Measurements from ENCODE around the gene NCOR1. TPM values are rescaled to one million over a fixed set of nuclear protein-coding genes. Genes with fewer than 3 reads are reported as not detected.

NCOR1 gene
- total and polyA plus RNA-seq, 2 experiments from 2014 or later: 102 to 132 TPM

GRCh38 chr17:16251043-16251442 lies 35.7 kb upstream of the NCOR1 start:
- Mint-ChIP-seq H3K27me3 (ENCODE audit: insufficient read depth, low read depth, poor library complexity) (peaks cover 1% of the 10 kb centered on the region), H3K4me1 (peaks cover 13% of the 10 kb centered on the region), H3K27ac (no peak overlapping the region), H3K36me3 (ENCODE audit: low read depth) (peaks cover 10% of the 10 kb centered on the region; the same call in 2 of the 3 replicates), H3K9me3 (no peaks in the 10 kb centered on the region; the same call in 2 of the 3 replicates), H3K4me3 (no peak overlapping the region)
- TF ChIP-seq ZNF114 (CRISPR knock-in tag; IDR thresholded peaks at IDR 0.05): no peak
- Histone ChIP-seq H3K9me2 (ENCODE audit: insufficient read depth) (no peaks in the 10 kb centered on the region), H3K4me1 (ENCODE audit: insufficient read depth) (peaks cover 9% of the 10 kb centered on the region), H2AFZ (no peak overlapping the region), H4K20me1 (replicated peaks; ENCODE audit: insufficient read depth) (peaks cover 10% of the 10 kb centered on the region), H3K79me2 (replicated peaks; ENCODE audit: insufficient read depth) (0 out of 2 replicates have a peak, but pooled peaks cover 3% of the 10 kb centered on the region), H3K36me3 (ENCODE audit: insufficient read depth) (no peaks in the 10 kb centered on the region), H3K4me2 (no peak overlapping the region), H3K27me3 (ENCODE audit: insufficient read depth) (no peaks in the 10 kb centered on the region), H3K27ac (ENCODE audit: low read depth) (no peak overlapping the region), H3K4me3 (no peak overlapping the region), H3F3A (replicated peaks; ENCODE audit: low read depth) (no peaks in the 10 kb centered on the region)
- ATAC-seq (no peak), DNase-seq (ENCODE audit: low spot score) (no peak)

DNA sequence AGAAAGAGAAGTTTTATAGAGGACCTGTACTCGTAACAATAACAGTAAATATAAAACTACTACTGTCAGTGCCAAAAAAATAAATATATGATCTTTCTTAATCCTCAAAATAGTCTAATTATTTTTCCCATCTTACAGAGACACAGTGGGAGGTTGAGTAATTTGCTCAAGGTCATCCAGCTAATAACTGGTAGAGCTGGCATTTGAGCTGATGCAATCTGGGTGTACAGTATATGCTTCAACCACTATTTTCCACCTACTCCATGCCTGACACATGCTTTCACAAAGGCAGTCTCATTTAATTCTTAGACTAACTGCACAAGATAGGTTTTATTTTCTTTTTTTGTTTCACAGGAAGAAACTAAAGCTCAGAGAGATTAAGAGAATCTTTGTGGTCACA lies 35.3 kb upstream of the NCOR1 start:
- Histone ChIP-seq H3K27ac (ENCODE audit: low read depth) (no peak overlapping the region), H3K4me2 (no peak overlapping the region), H3K27me3 (ENCODE audit: insufficient read depth) (no peaks in the 10 kb centered on the region), H3K79me2 (replicated peaks; ENCODE audit: insufficient read depth) (0 out of 2 replicates have a peak, but pooled peaks cover 3% of the 10 kb centered on the region), H3K36me3 (ENCODE audit: insufficient read depth) (no peaks in the 10 kb centered on the region), H3K4me1 (ENCODE audit: insufficient read depth) (peaks cover 9% of the 10 kb centered on the region), H3K9me2 (ENCODE audit: insufficient read depth) (no peaks in the 10 kb centered on the region), H4K20me1 (replicated peaks; ENCODE audit: insufficient read depth) (peaks cover 10% of the 10 kb centered on the region), H3K4me3 (no peak overlapping the region), H3F3A (replicated peaks; ENCODE audit: low read depth) (no peaks in the 10 kb centered on the region), H2AFZ (no peak overlapping the region)
- H3K9me3 Mint-ChIP-seq: no peaks in the 10 kb centered on the region; the same call in 2 of the 3 replicates
- ATAC-seq: no peak
- peaks cover 10% of the 10 kb centered on the region; the same call in 2 of the 3 replicates for H3K36me3 Mint-ChIP-seq (ENCODE audit: low read depth)
- DNase-seq (ENCODE audit: low spot score): no peak
- H3K4me1 Mint-ChIP-seq: peaks cover 9% of the 10 kb centered on the region
- no peaks in the 10 kb centered on the region for H3K27me3 Mint-ChIP-seq (ENCODE audit: insufficient read depth, low read depth, poor library complexity)
- no peak overlapping the region for H3K27ac Mint-ChIP-seq
- H3K4me3 Mint-ChIP-seq: no peak overlapping the region
- no peak for TF ChIP-seq STAT1 (IDR thresholded peaks at IDR 0.05; ENCODE audit: unreplicated experiment)
- no peak for TF ChIP-seq ZNF331 (CRISPR knock-in tag; IDR thresholded peaks at IDR 0.05; ENCODE audit: low read depth)
- TF ChIP-seq ETS1 (IDR thresholded peaks at IDR 0.05): no peak
- TF ChIP-seq, protein P1, sequence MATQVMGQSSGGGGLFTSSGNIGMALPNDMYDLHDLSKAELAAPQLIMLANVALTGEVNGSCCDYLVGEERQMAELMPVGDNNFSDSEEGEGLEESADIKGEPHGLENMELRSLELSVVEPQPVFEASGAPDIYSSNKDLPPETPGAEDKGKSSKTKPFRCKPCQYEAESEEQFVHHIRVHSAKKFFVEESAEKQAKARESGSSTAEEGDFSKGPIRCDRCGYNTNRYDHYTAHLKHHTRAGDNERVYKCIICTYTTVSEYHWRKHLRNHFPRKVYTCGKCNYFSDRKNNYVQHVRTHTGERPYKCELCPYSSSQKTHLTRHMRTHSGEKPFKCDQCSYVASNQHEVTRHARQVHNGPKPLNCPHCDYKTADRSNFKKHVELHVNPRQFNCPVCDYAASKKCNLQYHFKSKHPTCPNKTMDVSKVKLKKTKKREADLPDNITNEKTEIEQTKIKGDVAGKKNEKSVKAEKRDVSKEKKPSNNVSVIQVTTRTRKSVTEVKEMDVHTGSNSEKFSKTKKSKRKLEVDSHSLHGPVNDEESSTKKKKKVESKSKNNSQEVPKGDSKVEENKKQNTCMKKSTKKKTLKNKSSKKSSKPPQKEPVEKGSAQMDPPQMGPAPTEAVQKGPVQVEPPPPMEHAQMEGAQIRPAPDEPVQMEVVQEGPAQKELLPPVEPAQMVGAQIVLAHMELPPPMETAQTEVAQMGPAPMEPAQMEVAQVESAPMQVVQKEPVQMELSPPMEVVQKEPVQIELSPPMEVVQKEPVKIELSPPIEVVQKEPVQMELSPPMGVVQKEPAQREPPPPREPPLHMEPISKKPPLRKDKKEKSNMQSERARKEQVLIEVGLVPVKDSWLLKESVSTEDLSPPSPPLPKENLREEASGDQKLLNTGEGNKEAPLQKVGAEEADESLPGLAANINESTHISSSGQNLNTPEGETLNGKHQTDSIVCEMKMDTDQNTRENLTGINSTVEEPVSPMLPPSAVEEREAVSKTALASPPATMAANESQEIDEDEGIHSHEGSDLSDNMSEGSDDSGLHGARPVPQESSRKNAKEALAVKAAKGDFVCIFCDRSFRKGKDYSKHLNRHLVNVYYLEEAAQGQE (IDR thresholded peaks at IDR 0.05; ENCODE audit: unreplicated experiment): no peak
- no peak for TF ChIP-seq POLR2AphosphoS5 (IDR thresholded peaks at IDR 0.05; ENCODE audit: low read depth)
- no peak for TF ChIP-seq ZNF462 (CRISPR knock-in tag; IDR thresholded peaks at IDR 0.05)
- TF ChIP-seq NANOG (IDR thresholded peaks at IDR 0.05; ENCODE audit: borderline replicate concordance): no peak
- no peak for TF ChIP-seq EZH2phosphoT487 (IDR thresholded peaks at IDR 0.05; ENCODE audit: unreplicated experiment)
- TF ChIP-seq, protein P2, sequence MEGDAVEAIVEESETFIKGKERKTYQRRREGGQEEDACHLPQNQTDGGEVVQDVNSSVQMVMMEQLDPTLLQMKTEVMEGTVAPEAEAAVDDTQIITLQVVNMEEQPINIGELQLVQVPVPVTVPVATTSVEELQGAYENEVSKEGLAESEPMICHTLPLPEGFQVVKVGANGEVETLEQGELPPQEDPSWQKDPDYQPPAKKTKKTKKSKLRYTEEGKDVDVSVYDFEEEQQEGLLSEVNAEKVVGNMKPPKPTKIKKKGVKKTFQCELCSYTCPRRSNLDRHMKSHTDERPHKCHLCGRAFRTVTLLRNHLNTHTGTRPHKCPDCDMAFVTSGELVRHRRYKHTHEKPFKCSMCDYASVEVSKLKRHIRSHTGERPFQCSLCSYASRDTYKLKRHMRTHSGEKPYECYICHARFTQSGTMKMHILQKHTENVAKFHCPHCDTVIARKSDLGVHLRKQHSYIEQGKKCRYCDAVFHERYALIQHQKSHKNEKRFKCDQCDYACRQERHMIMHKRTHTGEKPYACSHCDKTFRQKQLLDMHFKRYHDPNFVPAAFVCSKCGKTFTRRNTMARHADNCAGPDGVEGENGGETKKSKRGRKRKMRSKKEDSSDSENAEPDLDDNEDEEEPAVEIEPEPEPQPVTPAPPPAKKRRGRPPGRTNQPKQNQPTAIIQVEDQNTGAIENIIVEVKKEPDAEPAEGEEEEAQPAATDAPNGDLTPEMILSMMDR (conservative IDR thresholded peaks at IDR 0.05; ENCODE audit: low read depth in 2 of 2): no peak

Measured in GM23338 (cell line).